GM18499 (cell line): ENCODE data around the gene ROM1.
A peak's percentile ranks its signal among the peaks of the same experiment; 100 is the strongest.
"Not testable (repeated sequence)": the region's sequence is repeated elsewhere in the genome, so short reads cannot be mapped to it uniquely, and the experiment has no call there.

Source experiments
- ATAC-seq: cut with Tn5 transposase; IDR thresholded peaks from one replicate; pipeline ENCODE4 v1.9.1; 2021; ENCODE audit warnings: moderate number of reproducible peaks; ENCODE audit not compliant: insufficient read depth, unreplicated experiment

The ROM1 gene, protein sequence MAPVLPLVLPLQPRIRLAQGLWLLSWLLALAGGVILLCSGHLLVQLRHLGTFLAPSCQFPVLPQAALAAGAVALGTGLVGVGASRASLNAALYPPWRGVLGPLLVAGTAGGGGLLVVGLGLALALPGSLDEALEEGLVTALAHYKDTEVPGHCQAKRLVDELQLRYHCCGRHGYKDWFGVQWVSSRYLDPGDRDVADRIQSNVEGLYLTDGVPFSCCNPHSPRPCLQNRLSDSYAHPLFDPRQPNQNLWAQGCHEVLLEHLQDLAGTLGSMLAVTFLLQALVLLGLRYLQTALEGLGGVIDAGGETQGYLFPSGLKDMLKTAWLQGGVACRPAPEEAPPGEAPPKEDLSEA

DNA sequence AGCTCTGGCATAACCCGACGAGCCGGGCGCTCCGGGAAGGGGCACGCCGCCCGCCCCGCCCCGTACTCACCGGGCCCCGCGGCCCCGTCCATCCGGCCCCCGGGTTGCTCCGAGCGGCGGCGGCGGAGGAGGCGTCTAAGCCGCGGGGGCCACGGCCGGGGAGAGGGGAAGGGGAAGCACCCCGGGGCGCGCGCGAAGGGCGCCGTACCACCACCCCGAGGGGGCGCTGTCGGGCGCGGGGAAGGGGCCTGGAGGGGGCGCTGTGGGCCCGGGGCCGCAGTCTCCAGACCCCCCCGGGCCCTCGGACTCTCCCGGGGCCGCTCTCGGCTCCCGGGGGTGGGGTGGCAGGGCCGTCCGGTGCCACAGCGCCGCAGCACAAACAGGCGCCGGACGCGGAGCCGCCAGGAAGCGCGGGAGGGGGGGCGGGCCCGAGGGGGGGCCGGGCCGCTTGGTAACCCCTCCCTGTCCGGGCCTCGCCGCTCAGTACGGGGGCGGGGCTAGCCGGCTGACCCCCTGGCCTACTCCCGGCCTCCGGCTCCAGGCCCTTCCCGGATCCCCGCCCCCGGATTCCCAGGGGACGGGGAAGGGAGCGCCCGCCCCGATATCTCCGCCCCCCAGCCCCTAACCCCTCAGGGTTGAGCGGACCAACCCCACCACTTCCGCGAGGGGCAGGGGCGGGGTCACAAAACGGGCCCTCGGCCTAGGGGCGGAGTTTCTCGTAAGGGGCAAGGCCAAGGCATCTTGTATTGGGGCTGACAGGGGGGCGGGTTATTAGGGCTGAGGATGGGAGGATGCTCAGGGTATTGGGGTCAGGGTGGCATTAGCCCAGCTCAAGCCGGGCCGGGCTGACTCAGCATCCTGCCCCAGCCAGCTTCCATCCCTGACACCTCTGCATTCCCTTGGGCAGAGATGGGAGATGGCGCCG, at the start of gene ROM1, which contains the start of gene EML3:
Gene ROM1 (plus strand): TSS at position 892 of the 925 bp plus-strand sequence. CDS start 25 bp downstream, at position 917.
Gene EML3 (minus strand): TSS at position 410 of the 925 bp plus-strand sequence. CDS start 318 bp downstream, at position 92.
- no peak for ATAC-seq

DNA sequence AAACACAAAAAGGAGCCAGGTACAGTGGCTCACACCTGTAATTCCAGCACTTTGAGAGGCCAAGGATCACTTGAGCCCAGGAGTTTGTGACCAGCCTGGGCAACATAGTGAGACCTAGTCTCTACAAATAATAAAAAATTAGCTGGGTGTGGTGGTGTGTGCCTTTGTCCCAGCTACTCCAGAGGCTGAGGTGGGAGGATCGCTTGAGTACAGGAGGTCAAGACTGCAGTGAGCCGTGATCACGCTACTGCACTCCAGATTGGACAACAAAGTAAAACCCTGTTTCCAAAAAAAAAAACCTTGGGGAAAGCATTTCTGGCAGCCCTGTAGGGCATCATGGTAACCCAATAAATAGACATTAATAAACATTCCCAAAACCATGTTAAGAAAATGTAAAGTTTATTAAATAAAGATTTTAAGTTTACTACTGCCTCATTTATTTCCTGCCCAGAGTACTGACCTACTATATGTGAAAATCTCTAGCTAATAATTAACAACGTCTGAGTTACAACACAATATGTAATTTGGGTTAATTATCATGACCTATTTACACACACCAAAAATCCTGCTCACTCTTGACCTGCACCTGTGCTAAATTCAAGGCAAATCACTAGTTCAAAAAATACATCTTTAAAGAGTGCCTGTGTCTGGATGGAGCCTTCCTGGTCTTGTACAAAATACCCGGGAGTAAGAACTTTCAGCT, 47.8 kb upstream of the ROM1 start:
- ATAC-seq = no peak

DNA sequence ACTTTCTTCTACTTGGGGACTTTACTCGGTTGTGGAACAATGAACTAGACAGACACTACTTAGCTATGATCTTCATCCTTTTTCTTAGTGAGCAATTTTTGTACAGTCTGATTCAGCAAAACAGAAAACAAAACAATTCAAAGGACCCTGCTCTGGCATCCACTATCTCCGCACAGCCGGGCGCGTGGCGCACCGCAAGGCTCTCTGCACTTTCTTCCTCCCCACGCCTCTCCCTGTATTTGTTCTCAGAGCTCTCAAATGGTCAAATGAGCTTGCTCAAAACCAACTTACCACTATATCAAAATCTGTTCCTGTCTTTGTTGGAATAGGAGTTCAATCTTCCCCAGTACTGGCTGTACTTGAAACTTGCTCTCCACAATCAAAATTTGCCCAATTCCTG, 46.8 kb upstream of the ROM1 start:
- no peak for ATAC-seq

DNA sequence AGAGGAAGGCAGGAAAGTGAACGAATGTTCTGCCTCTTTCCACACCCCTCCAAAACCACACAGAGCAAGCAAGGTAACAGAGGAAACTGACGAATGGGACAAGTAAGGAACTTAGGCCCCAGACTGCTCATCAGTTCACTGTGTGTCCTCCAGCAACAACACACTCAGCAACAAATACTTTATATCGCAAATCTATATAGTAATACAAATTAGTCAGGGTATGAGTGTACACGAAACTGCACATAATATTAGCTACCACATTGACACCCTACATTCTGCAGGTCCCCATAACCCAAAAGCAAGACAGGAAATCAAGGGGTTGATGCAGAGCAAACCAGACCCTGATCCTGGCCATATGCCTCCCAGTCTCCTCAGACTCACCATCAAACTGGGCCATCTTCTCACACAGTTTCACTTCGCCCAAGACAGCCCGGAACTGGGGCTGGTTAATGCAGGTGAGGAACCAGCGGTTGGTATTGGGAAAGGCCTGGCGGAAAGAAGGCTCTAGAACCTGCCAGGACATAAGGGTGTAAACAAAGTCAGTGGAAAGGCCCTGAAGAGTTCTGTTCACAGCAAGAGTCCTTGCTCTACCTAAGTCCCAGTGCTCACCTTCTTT, 45.9 kb upstream of the ROM1 start:
- no peak for ATAC-seq

DNA sequence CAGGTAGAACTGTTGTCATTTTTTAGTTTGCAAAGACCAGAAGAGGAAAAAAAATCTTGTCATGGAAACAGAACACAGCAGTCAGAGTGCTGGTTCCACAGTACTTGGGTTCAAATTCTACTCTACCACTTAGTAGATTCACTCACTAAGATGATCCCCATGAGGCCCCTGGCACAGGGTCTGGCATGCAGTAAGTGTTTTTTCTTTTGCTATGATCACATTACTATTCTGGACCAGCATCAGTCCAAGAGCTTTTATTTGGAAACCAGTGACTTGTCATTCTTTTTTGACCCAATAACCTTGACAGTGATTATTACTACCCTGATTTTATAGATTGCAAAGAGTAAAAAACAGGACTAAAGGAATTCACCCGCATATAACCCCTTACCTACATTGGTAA, 43.4 kb upstream of the ROM1 start:
- no peak for ATAC-seq

DNA sequence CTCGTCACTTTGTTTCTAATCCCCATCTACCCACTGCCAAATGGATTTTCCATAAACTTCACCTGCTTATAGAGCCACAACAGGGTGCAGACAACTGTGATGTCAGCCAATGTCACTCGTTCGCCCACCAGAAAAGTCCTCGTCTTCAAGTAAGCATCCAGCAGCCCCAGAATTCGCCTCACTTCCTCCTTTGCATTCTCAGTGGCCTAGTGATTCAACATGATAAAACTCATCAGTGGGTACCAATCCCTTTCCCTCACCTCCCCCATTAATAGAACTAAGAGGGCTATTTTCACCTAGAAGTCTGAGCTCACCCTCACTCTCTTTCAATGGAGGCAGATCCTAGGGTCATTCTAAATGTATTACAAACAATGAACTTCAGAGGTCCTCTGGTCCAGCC, 42.2 kb upstream of the ROM1 start:
- not testable (repeated sequence) for ATAC-seq

DNA sequence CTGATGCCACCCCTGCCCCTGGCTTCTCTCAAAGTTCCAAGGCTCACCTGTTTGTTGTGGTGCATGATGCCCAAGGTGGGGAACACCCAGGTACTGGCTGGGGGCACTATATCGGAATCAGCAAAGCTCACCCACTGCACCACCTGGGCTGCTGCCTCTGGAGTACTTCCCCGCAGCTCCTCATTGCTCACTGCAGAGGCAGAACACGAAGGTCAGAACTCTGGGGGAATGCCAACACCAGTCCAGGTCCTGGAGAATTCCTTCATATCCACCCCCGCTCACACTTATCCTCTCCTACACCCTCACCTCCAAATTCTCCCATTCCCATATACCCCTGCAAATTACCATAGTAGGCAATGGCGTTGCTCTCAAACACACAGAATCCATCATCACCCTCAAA, 41.6 kb upstream of the ROM1 start:
- ATAC-seq = not testable (repeated sequence)

DNA sequence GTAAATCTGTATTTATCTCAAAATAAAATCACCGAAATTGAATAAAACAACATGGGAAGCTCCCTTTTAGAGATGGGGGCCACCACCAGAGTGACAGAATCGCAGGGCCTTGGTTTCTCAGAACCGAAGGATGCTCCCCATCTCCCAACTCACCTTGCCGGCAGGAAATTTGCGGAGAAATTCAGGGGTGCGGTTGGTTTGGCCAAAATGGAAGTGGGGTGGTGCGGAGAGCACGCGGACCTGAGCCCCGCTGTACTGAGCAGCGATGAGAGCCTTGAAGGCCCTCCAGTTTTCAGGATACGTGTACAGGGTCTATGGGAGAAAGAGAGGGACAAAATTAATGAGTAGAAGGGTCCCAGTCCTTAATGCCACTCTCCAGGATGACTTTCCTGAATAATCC, 40.6 kb upstream of the ROM1 start:
- no peak for ATAC-seq

DNA sequence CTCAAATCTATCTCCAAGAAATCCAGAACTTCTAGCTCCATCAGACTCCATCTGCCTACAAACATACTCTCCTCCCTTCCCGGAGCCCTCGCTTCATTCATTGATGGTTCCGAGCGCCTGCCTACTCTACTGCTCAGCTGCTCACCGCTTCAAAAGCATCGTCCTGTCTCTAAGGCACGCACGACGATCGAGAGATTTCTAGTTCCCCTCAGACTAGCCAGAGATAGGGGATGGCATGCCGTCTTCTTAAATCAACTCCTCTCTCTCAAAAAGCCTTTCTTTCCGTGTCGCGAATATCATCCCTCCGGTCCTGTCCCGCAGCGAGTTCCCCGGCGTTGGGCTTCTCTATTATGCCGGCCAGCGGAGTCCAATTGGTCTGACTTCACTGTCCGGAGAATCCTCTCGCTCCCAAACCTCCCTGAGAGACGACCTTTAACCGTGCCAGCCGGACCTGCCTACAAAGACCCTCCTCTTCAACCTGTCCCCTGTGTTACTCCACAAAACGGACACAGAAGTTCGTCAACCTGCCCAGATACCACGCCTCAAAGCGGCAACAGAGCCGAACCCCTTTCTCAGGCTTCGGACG, 40.0 kb upstream of the ROM1 start:
- no peak for ATAC-seq

DNA sequence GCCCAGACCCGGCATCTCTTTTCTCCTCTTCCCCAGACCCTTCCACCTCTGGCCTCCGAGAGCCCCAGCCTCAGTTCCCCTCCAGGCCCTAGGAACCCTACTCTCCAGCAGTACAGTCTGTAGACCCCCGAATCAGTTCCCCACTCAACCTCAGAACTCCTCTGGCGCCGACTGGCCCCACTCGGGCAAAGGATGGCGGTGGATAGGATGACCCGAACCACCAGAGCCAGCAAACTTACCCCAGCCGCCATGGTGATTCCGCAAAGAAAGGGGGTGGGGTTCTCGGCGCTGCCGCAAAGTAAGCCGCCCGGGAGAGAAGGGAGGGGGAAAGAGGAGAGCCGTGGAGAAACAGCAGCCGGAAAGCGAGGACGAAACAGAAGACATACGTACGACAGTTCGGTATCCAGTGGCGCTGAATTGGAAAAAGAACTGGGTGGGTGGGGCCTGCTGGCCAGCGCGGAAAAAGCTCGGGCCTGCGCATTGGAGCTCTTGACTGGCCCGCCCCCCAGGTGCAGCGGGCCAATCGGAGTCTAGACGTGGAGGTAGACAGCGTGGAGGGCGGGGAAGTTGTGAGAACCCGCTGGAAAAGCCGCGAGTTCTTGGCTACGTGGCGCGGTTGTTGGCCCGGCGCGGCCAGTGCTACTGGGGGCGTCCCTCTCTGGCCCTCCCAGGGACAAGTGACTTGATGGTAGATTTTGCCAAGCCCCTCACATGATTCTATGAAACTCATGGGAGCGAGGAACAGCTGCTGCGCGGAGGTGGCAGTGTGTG, 39.3 kb upstream of the ROM1 start, which contains the start of gene EEF1G:
Gene EEF1G (minus strand): TSS at position 300 of the 771 bp plus-strand sequence. CDS start 49 bp downstream, at position 251.
- peak; percentile 59 for ATAC-seq

DNA sequence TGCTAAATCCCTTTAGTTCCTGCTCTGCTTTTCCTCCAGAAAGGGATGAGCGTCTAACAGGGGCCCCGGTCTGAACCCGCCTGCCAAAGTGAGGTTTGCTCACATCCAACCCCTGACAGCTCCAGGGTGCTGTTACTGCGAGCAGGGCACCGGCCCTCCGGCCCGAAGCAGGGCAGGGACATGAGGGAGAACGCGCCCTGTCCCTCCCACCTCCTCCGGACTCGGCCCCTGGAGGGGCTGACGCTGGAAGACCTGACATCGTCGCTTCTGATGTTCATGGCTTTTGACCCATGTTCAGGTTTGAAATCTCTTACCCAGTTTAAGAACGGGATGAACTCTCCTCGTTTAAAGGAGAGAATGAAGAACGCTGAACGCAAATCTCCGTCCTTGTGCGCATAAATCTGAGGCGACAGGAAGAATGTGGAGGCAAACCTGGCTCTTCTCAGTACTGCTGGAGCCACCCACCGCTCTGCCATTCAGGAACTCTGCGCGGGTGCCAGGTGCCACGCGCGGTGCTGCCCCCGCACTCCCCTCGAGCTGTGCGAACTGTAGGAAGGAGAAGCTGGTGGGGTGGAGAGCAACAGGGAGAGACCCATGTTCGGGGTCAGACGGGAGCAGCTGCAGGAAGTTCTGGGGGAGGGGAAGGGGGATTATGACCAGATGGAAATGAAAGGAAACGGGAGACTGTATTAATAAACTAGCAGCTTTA, 38.5 kb upstream of the ROM1 start:
- ATAC-seq = no peak

DNA sequence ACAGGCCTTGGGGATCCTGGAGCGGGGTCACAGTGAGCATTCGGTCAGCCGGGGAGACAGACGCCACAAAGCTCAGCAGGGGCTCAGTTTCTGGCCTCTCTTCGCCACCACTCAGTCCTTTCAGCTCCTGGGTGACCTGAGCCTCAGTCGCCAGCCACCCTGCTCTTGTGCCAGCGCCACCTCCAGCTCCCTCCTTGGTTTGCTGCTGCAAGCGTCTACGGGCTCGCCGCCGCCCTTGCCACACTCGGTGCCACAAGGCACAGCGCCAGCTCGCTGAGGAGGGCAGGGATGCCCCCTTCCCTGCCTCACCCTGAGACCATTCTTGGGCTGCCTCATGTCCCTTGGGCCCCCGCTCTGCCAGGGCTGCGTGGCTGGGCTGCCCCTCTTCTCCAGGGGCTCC, 37.9 kb upstream of the ROM1 start:
- no peak for ATAC-seq

DNA sequence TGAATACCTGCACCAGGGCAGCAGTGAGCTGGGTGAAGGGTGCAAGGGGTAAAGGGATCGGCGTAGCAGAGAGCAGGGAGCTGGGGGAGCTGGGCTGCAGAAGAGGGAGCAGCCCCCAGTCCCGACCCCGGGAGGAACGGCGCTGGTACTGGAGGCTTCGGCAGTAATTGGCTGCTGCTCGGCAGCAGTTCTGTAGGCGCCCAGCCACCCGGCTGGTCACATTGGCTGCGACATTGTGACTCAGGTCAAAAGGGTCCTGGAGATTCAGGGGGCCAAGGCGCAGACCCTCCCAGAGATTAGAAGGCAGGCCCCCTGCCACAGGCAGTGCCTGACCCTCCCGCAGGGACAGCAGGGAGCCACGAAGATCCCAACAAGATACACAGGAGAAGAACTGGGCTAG, 37.2 kb upstream of the ROM1 start:
- ATAC-seq = no peak

DNA sequence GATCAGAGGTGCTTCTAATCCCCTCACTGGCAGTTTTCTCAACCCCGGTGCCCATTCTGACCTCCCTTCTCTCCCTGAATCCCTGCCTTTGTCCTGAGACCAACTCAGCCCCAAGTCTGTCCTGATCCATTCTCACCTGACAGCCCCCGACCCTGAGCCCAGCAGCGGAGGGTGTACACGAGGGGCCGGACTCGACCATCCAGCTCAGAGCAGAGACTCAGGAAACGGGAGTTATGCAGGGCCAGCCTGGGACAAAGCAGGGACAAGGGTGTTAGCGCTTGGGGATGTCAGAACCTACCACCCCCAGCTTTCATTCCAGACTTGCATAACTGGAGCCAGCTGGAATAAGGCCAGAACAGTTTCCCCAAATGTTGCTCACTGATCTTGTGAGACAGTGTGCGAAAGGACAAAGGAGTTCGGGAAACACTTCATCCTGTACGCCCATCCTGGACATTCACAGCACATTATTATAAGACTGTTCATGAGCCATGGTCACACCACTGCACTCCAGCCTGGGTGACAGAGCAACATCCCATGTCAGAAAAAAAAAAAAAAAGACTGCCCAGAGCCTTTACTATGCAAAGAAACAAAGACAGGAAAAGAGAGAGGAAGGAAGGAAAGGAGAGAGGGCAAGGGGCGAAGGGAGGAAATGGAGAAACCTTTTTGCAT, 35.9 kb upstream of the ROM1 start:
- ATAC-seq = no peak

DNA sequence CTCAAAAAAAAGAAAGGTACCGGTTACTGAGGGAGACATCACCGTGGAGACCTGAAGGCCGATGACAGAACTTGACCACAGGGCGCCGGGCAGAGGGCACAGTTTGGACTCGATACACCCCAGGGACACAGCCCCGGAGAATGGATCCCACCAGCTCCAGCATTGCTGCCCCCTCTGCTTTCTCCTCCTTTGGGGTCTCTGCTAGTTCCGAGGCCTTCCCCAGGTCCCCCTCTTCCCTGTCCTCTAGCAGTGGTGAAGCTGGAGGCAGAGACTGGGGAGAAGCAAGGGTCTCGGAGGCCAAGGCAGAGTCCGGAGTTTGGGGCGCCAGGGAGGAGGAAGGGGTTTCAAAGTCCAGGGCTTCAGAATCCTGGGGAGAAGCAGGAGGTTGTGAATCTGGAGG, 34.5 kb upstream of the ROM1 start:
- ATAC-seq = no peak

DNA sequence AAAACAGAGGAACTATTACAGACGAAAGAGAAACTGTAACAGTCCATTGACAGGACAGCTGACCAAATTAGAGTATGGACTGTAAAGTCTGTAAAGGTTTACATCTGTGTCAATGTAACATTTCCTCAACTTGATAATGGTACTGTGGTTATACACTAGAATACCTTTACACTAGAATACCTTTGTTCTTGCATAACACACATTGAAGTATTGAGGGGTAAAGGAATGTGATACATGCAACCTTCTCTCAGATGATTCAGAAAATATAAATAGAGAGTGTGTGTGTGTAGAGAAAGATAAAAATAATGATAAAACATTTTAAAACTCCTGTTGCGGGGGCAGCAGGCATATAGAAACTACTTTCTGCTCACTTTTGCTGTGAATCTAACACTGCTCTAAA, 33.8 kb upstream of the ROM1 start:
- ATAC-seq = no peak

DNA sequence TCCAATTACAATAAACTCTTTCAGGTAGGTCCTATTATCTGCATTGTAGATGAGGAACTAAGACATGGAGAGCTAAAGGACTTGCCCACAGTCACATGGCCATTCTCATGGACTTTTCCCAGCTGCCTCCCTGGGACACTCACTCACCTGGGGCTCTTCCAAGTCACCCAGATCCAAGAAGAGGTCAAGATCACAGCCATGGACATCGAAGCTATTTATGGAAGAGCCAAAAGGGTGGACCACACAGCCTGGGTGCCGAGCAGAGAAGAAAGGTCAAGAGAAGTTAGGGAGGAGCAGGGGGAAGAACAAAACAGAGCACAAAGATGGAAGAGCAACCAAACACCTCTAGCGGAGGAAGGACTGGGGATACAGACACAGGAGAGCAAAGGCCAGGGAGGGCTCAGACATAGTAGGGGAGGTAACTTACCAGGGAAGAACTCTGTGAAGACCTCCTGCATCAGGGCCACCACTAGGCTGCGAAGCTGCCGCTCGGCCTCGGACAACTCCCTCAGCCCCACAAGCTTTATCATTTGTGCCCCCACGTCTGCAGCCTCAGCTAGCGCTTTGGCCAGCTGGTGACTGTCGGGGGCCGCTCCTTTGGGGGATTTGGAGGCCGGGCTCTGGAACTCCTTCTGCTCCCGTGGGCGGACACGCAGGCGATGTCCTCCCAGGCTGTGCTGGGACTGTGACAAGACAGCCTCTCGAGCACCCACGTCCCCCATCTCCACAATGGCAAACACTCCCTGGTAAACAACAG, 31.9 kb upstream of the ROM1 start:
- ATAC-seq = no peak
